H1 (cell line): ENCODE measurements around the gene ROR1. TPM values are rescaled to one million over a fixed set of nuclear protein-coding genes. Genes with fewer than 3 reads are reported as not detected.

ENCODE experiments used
- CTCF ChIA-PET: fragments of 300-600 bp; sonication (Branson Sonifier 250); formaldehyde crosslinking; loops from one replicate; lab custom pipeline; 2021; ENCODE audit not compliant: partially characterized antibody; lab: Charles Lee
- POLR2A ChIA-PET: fragments of 300-600 bp; sonication (Branson Sonifier 250); formaldehyde crosslinking; loops from one replicate; lab custom pipeline; 2021; ENCODE audit warnings: inconsistent platforms; ENCODE audit not compliant: partially characterized antibody; lab: Charles Lee
- DNase-seq, 2 experiments: peaks; one replicate each; pipeline versions ENCODE4 v3.0.0 to v3.0.0-alpha.2; 2010 to 2022; ENCODE audit warnings: low spot score in 2 of 2, low read depth in 1 of 2, mixed read lengths in 1 of 2
- FAIRE-seq: peaks from 2 replicates; lab custom pipeline; 2011; peaks lifted over from hg19 to GRCh38; lab: Jason Lieb, UNC
- H2AFZ ChIP-seq: 2 replicates; pipeline ENCODE4 v1.8.1; 2012; ENCODE audit warnings: low read length, inconsistent platforms
- H2AK5ac ChIP-seq: 2 replicates; pipeline ENCODE4 v1.6.1; 2013; ENCODE audit warnings: low read depth, low read length
- H2BK120ac ChIP-seq: replicated peaks from 2 replicates; pipeline ENCODE3; 2013; ENCODE audit warnings: low read depth, low read length, inconsistent platforms
- H2BK12ac ChIP-seq: 2 replicates; pipeline ENCODE4 v1.6.1; 2013; ENCODE audit warnings: low read depth, low read length
- H2BK15ac ChIP-seq: 2 replicates; pipeline ENCODE4 v1.6.1; 2013; ENCODE audit warnings: low read length
- H2BK20ac ChIP-seq: 2 replicates; pipeline ENCODE4 v1.6.1; 2013; ENCODE audit warnings: low read length
- H2BK5ac ChIP-seq: 2 replicates; pipeline ENCODE4 v1.6.1; 2013; ENCODE audit warnings: low read depth, low read length
- H3K14ac ChIP-seq: 2 replicates; pipeline ENCODE4 v1.6.1; 2013; ENCODE audit warnings: inconsistent platforms; ENCODE audit not compliant: insufficient read length
- H3K18ac ChIP-seq: 2 replicates; pipeline ENCODE4 v1.6.1; 2013; ENCODE audit warnings: low read length; ENCODE audit errors: extremely low read depth
- H3K23ac ChIP-seq: 2 replicates; pipeline ENCODE4 v1.6.1; 2013; ENCODE audit warnings: inconsistent platforms; ENCODE audit not compliant: insufficient read length
- H3K23me2 ChIP-seq: 2 replicates; pipeline ENCODE4 v1.6.1; 2013; ENCODE audit warnings: low read depth, low read length
- H3K27ac ChIP-seq: 2 replicates; pipeline ENCODE4 v1.6.1; 2011; ENCODE audit warnings: low read depth, low read length, inconsistent platforms
- H3K27me3 ChIP-seq, 4 experiments: replicated peaks in 1 of 4; 1 replicate in 1 of 4; 2 replicates in 3 of 4; pipeline versions ENCODE4 v1.6.1 to v1.8.1; 2011 to 2013; ENCODE audit warnings: low read length in 3 of 4, mild to moderate bottlenecking in 3 of 4, inconsistent platforms in 2 of 4, mixed read lengths in 2 of 4, moderate library complexity in 1 of 4; ENCODE audit not compliant: control insufficient read depth in 3 of 4, insufficient read depth in 3 of 4; ENCODE audit errors: extremely low read depth in 1 of 4
- H3K36me3 ChIP-seq, 4 experiments: 2 replicates each; pipeline versions ENCODE4 v1.6.1 to v1.8.1; 2011 to 2013; ENCODE audit warnings: mild to moderate bottlenecking in 4 of 4, low read length in 3 of 4, moderate library complexity in 2 of 4, control low read depth in 1 of 4, inconsistent platforms in 1 of 4; ENCODE audit not compliant: insufficient read depth in 4 of 4, control insufficient read depth in 2 of 4
- H3K4ac ChIP-seq: replicated peaks from 2 replicates; pipeline ENCODE3; 2013; ENCODE audit warnings: low read length, low read depth, mixed read lengths, inconsistent platforms; ENCODE audit not compliant: insufficient read length
- H3K4me1 ChIP-seq, 4 experiments: replicated peaks in 1 of 4; 1 replicate in 1 of 4; 2 replicates in 3 of 4; pipeline versions ENCODE4 v1.6.1 to v1.8.1; 2011 to 2013; ENCODE audit warnings: low read length in 3 of 4, inconsistent platforms in 2 of 4, mixed read lengths in 1 of 4; ENCODE audit not compliant: insufficient read depth in 4 of 4, control insufficient read depth in 3 of 4
- H3K4me2 ChIP-seq, 2 experiments: 2 replicates each; pipeline versions ENCODE4 v1.6.1 to v1.8.1; 2011 to 2013; ENCODE audit warnings: low read depth in 2 of 2, low read length in 2 of 2, control low read depth in 1 of 2, inconsistent platforms in 1 of 2, mild to moderate bottlenecking in 1 of 2; ENCODE audit not compliant: insufficient read depth in 1 of 2
- H3K4me3 ChIP-seq, 4 experiments: fragments of 200-600, 300-600 bp in 1 of 4; sonication (generic), shearing (Covaris generic), sonication (Bioruptor Twin) in 1 of 4; 2 replicates each; pipeline versions ENCODE4 v1.5.1 to v1.8.1; 2011 to 2016; ENCODE audit warnings: low read length in 4 of 4, low read depth in 3 of 4, control low read depth in 2 of 4, inconsistent platforms in 2 of 4, mild to moderate bottlenecking in 2 of 4, mixed read lengths in 1 of 4, moderate library complexity in 1 of 4; ENCODE audit not compliant: insufficient read depth in 2 of 4; ENCODE audit errors: extremely low read depth in 1 of 4
- H3K56ac ChIP-seq: replicated peaks from 2 replicates; pipeline ENCODE3; 2013; ENCODE audit warnings: low read depth, mild to moderate bottlenecking, mixed read lengths, low read length, inconsistent platforms; ENCODE audit not compliant: insufficient read length
- H3K79me1 ChIP-seq: 2 replicates; pipeline ENCODE4 v1.6.1; 2013; ENCODE audit warnings: low read depth, low read length, control low read depth
- H3K79me2 ChIP-seq, 2 experiments: 2 replicates each; pipeline versions ENCODE4 v1.6.1 to v1.8.1; 2012 to 2013; ENCODE audit warnings: low read length in 2 of 2, mild to moderate bottlenecking in 2 of 2, inconsistent platforms in 1 of 2; ENCODE audit not compliant: insufficient read depth in 2 of 2, control insufficient read depth in 1 of 2
- H3K9ac ChIP-seq, 4 experiments: replicated peaks in 1 of 4; 1 replicate in 1 of 4; 2 replicates in 3 of 4; pipeline versions ENCODE4 v1.6.1 to v1.8.1; 2011 to 2013; ENCODE audit warnings: low read depth in 3 of 4, low read length in 3 of 4, control low read depth in 2 of 4, mild to moderate bottlenecking in 2 of 4, moderate library complexity in 2 of 4, inconsistent platforms in 1 of 4; ENCODE audit errors: extremely low read depth in 1 of 4
- H3K9me3 ChIP-seq, 2 experiments: 2 replicates each; pipeline versions ENCODE4 v1.6.1 to v1.8.1; 2012 to 2013; ENCODE audit warnings: mild to moderate bottlenecking in 2 of 2, moderate library complexity in 2 of 2, control low read depth in 1 of 2, inconsistent platforms in 1 of 2, low read depth in 1 of 2, low read length in 1 of 2, mixed read lengths in 1 of 2; ENCODE audit not compliant: insufficient read depth in 2 of 2
- H4K20me1 ChIP-seq, 2 experiments: replicated peaks in 1 of 2; 2 replicates each; pipeline versions ENCODE3 to v1.8.1; 2011 to 2013; ENCODE audit warnings: inconsistent platforms in 2 of 2, low read length in 2 of 2, mild to moderate bottlenecking in 1 of 2; ENCODE audit not compliant: insufficient read depth in 2 of 2, control insufficient read depth in 1 of 2
- H4K5ac ChIP-seq: 2 replicates; pipeline ENCODE4 v1.6.1; 2013; ENCODE audit warnings: low read length, low read depth, mixed read lengths, inconsistent platforms; ENCODE audit not compliant: insufficient read length
- H4K8ac ChIP-seq: 2 replicates; pipeline ENCODE4 v1.8.0; 2013; ENCODE audit warnings: mild to moderate bottlenecking, moderate library complexity, low read length, inconsistent platforms; ENCODE audit not compliant: insufficient read depth; ENCODE audit errors: extremely low read depth
- H4K91ac ChIP-seq: replicated peaks from 2 replicates; pipeline ENCODE3; 2013; ENCODE audit warnings: low read length, mixed read lengths, inconsistent platforms; ENCODE audit not compliant: insufficient read length
- WGBS, 2 experiments: shearing (Covaris generic) in 1 of 2; methylation state at CpG; one replicate each; pipeline versions ENCODE4 v1.1.6 to v1.1.7; 2013 to 2015; ENCODE audit warnings: low lambda C conversion rate in 2 of 2, mixed read lengths in 2 of 2, inconsistent platforms in 1 of 2, low coverage in 1 of 2, missing lambda C conversion rate in 1 of 2; ENCODE audit not compliant: insufficient replicate concordance in 2 of 2, insufficient coverage in 1 of 2, insufficient read length in 1 of 2; ENCODE audit errors: extremely low coverage in 1 of 2, missing lambda C conversion rate in 1 of 2; 5-methylcytosine and 5-hydroxymethylcytosine counted together
- polyA plus RNA-seq, 7 experiments: library from polyadenylated mRNA; depleted of rRNA in 3 of 7; stranded (reverse) in 5 of 7; unstranded in 2 of 7; fragments of >200 nt in 5 of 7; fragments of 200-250 nt in 2 of 7; gene quantifications; 1 replicate in 5 of 7; 2 replicates in 1 of 7; 4 replicates in 1 of 7; pipeline versions ENCODE4 v1.2.1 to v1.2.3, GENCODE V29; 2011 to 2013; ENCODE audit warnings: missing spikeins in 2 of 7, mixed read lengths in 2 of 7
- total RNA-seq: library from RNA; stranded (reverse); fragmentation: NEBNext Ultra II Directional; extraction: Animal tissue kit (Norgen Biotek cat#: 25700); gene quantifications from 2 replicates; pipeline ENCODE4 v1.2.1, GENCODE V29; 2021

Gene ROR1
- total and polyA plus RNA-seq, 2 of the 8 experiments (the other 6 are each of a cell fraction or from before 2014, with no cell fraction given): 33.6 to 73.6 TPM

GRCh38 chr1:64006276-64007051 is 232.6 kb downstream of the ROR1 start:
- no peak overlapping the region for H3K9ac ChIP-seq
- ChIA-PET CTCF (interaction anchor here (0.8 to 1.4 kb wide), 6 partner anchors 9 to 315 kb away, joined by 3 to 6 read pairs (median 3); no protein-coding TSS in a partner anchor), POLR2A (no interaction called here)
- H3K4me1 ChIP-seq: peaks cover 0 to 16% (median 0%) of the 10 kb centered on the region in 4 experiments; a peak in 2 of 7 replicates
- H3K14ac ChIP-seq: no peak overlapping the region
- no peaks in the 10 kb centered on the region; a peak in 1 of 8 replicates for H3K36me3 ChIP-seq
- no peaks in the 10 kb centered on the region for H3K23me2 ChIP-seq
- H3K23ac ChIP-seq: no peak overlapping the region
- H3K27me3 ChIP-seq: no peaks in the 10 kb centered on the region
- no peak overlapping the region for H3K4me3 ChIP-seq
- H3K18ac ChIP-seq: no peak overlapping the region
- H3K4me2 ChIP-seq: no peak overlapping the region
- H4K91ac ChIP-seq: no peak overlapping the region
- no peak for FAIRE-seq
- H4K8ac ChIP-seq: no peak overlapping the region; the same call in 1 of the 2 replicates
- H3K56ac ChIP-seq: no peak overlapping the region
- H3K27ac ChIP-seq: no peak overlapping the region
- H3K9me3 ChIP-seq: no peaks in the 10 kb centered on the region
- no peak overlapping the region for H2AK5ac ChIP-seq
- no peak overlapping the region for H2BK12ac ChIP-seq
- H3K79me1 ChIP-seq: peaks cover 8% of the 10 kb centered on the region
- no peak overlapping the region for H2BK120ac ChIP-seq
- H2BK5ac ChIP-seq: no peak overlapping the region
- H3K79me2 ChIP-seq: peaks cover 0 to 63% of the 10 kb centered on the region in 2 experiments; a peak in 3 of 4 replicates
- H4K20me1 ChIP-seq: peaks cover 0 to 2% of the 10 kb centered on the region in 2 experiments
- no peak overlapping the region for H3K4ac ChIP-seq
- H2BK20ac ChIP-seq: no peak overlapping the region
- no peak overlapping the region for H4K5ac ChIP-seq
- WGBS, 2 experiments: 78% methylated on average over 8 of the region's 8 CpGs; no CpG with 5 or more reads in 1 of the 2 experiments
- no peak for DNase-seq
- H2BK15ac ChIP-seq: no peak overlapping the region
- H2AFZ ChIP-seq: no peak overlapping the region
